AG04450 (cell line): ENCODE results near the gene KLK8. TPM values are rescaled to one million over a fixed set of nuclear protein-coding genes. Genes with fewer than 3 reads are reported as not detected.

Source experiments
- CTCF ChIA-PET: fragments of 300-600, 350-600 bp; formaldehyde crosslinking; extraction: SDS; loops from one replicate; lab custom pipeline; 2022; ENCODE audit warnings: antibody characterized with exemption, inconsistent platforms; lab: Charles Lee
- POLR2A ChIA-PET: fragments of 350-600 bp; formaldehyde crosslinking; extraction: SDS; loops from one replicate; lab custom pipeline; 2021; ENCODE audit warnings: antibody characterized with exemption, inconsistent platforms; lab: Yijun Ruan, JAX
- DNase-seq: peaks from one replicate; pipeline ENCODE4 v3.0.0-alpha.2; 2011; ENCODE audit warnings: low read depth, low spot score
- H3K27ac ChIP-seq: one replicate; pipeline ENCODE4 v1.5.1; 2012; ENCODE audit warnings: low read depth, low read length, control low read depth
- H3K27me3 ChIP-seq: one replicate; pipeline ENCODE4 v1.6.0; 2012; ENCODE audit warnings: low read length; ENCODE audit not compliant: control insufficient read depth, insufficient read depth
- H3K4me3 ChIP-seq: 2 replicates; pipeline ENCODE4 v1.5.1; 2011; ENCODE audit warnings: mild to moderate bottlenecking, low read depth, low read length, control low read depth
- H3K9me3 ChIP-seq: 2 replicates; pipeline ENCODE4 v1.5.1; 2012; ENCODE audit warnings: low read length; ENCODE audit not compliant: control insufficient read depth, insufficient read depth
- polyA plus RNA-seq: library from polyadenylated mRNA; depleted of rRNA; stranded (reverse); fragments of >200 nt; gene quantifications from 2 replicates; pipeline ENCODE4 v1.2.3, GENCODE V29; 2011
- TF ChIP-seq, protein P1 (sequence below): IDR thresholded peaks from 2 replicates; pipeline ENCODE4 v1.5.1; 2011; ENCODE audit warnings: low read depth, low read length, control low read depth, inconsistent platforms

KLK8 gene
- polyA plus RNA-seq, 1 experiment = not detected

DNA sequence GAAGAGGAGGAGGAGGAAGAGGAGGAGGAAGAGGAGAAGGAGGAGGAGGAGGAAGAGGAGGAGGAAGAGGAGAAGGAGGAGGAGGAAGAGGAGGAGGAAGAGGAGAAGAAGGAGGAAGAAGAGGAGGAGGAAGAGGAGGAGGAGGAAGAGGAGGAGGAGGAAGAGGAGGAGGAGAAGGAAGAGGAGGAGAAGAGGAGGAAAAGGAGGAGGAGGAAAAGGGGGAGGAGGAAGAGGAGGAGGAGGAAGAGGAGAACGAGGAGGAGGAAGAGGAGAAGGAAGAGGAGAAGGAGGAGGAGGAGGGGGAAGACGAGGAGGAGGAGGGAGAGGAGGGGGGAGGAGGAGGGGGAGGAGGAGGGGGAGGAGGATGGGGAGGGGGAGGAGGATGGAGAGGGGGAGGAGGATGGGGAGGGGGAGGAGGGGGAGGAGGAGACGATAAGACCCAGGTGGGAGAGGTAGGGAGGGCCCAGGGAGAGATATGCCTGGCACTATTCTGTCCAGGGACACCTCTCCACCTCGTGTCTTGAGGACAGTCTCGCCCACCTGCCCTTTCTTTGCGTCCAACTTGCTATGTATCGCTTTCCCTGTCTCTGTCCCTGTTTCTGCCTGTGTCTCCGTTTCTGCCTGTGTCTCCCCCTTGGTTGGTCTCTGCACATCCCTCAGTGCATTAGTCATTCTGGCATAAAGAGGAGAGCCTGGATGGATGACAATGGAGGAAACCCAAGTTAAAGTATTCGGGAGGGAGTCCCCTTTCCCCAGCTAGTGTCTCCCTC lies 41.5 kb downstream of the KLK8 start:
- CTCF ChIA-PET = no interaction called here
- POLR2A ChIA-PET = no interaction called here
- no peaks in the 10 kb centered on the region for H3K27me3 ChIP-seq
- TF ChIP-seq, protein P1, sequence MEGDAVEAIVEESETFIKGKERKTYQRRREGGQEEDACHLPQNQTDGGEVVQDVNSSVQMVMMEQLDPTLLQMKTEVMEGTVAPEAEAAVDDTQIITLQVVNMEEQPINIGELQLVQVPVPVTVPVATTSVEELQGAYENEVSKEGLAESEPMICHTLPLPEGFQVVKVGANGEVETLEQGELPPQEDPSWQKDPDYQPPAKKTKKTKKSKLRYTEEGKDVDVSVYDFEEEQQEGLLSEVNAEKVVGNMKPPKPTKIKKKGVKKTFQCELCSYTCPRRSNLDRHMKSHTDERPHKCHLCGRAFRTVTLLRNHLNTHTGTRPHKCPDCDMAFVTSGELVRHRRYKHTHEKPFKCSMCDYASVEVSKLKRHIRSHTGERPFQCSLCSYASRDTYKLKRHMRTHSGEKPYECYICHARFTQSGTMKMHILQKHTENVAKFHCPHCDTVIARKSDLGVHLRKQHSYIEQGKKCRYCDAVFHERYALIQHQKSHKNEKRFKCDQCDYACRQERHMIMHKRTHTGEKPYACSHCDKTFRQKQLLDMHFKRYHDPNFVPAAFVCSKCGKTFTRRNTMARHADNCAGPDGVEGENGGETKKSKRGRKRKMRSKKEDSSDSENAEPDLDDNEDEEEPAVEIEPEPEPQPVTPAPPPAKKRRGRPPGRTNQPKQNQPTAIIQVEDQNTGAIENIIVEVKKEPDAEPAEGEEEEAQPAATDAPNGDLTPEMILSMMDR = no peak
- no peak overlapping the region for H3K4me3 ChIP-seq
- no peak overlapping the region for H3K27ac ChIP-seq
- H3K9me3 ChIP-seq = peaks cover 10% of the 10 kb centered on the region
- no peak for DNase-seq

DNA sequence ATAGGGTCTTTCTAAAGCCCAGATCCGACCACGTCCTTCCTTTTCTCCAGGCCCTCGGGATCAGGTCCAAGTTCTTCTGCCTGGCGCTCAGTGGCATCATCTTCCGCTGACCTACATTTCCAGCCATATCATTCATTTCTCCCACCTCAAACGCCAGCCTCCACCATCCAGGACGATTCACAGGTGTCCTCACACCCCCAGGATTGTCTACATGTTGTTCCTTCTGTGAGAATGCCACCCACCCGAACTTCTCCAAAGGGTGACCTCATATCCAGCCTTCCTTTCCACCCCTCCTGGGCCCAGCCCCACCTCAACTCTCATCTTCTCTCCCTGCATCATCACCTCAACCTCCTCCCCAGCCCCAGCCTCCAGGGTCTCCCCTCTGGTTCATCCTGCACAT lies 43.8 kb downstream of the KLK8 start:
- CTCF ChIA-PET = interaction anchor here (1.8 kb wide), 1 partner anchor 35 kb away, joined by 5 read pairs; no protein-coding TSS in a partner anchor
- no peak overlapping the region for H3K27ac ChIP-seq
- no peaks in the 10 kb centered on the region for H3K27me3 ChIP-seq
- H3K4me3 ChIP-seq = no peak overlapping the region
- POLR2A ChIA-PET = no interaction called here
- peaks cover 18% of the 10 kb centered on the region for H3K9me3 ChIP-seq
- TF ChIP-seq, protein P1 = no peak
- DNase-seq = no peak

DNA sequence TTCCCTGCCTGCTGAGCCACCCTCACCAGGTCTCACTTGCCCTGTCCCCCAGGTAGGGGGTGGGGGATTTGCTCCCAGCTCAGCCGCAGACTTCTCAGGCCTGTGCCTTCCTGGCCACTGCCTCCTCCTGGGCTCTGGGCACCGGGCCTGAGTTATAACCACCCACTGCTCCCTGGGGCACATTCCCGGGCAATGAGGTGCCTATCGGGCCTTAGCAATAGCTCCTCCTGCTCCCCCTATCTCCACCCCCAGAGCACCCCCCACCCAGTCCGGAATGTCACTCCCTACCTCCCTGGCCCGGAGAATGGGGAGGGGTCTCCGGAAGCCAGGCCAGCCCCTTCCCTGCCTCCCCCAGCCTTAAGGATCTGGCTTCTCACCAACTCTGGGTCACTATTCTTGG lies 48.5 kb downstream of the KLK8 start, which contains the start of gene KLK5:
KLK5 (minus strand) TSS at position 129 of the 400 bp plus-strand sequence. CDS start 381 bp downstream, outside the sequence.
- ChIA-PET CTCF (no interaction called here), POLR2A (no interaction called here)
- TF ChIP-seq, protein P1 = no peak
- H3K27ac ChIP-seq = no peak within 1 kb of the TSS
- DNase-seq = no peak
- peaks cover 33% of the 10 kb centered on the region for H3K9me3 ChIP-seq
- H3K4me3 ChIP-seq = no peak within 1 kb of the TSS
- H3K27me3 ChIP-seq = no peaks in the 10 kb centered on the region

DNA sequence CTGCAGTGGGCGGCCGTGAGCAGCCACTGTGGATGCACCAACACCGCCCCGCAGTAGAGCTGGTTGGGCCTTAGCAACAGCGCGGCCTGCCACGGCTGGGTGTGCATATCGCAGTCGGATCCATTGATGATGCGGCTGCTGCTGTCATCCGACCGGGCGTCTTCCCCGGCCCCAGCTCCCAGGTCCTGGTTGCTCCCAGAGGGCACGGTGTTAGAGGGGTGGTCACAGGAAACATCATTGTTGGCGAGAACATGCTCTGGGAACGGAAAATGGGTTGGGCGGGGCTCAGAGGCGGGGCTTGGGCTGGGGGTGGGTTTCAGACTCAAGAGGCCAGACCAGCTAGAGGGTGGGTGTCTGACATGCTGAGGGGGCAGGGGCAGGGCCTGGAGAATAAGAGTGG lies 51.5 kb downstream of the KLK8 start:
- ChIA-PET CTCF (no interaction called here), POLR2A (no interaction called here)
- H3K27me3 ChIP-seq = no peaks in the 10 kb centered on the region
- H3K4me3 ChIP-seq = no peak overlapping the region
- H3K9me3 ChIP-seq = peaks cover 29% of the 10 kb centered on the region
- H3K27ac ChIP-seq = no peak overlapping the region
- DNase-seq = no peak
- TF ChIP-seq, protein P1 = no peak

DNA sequence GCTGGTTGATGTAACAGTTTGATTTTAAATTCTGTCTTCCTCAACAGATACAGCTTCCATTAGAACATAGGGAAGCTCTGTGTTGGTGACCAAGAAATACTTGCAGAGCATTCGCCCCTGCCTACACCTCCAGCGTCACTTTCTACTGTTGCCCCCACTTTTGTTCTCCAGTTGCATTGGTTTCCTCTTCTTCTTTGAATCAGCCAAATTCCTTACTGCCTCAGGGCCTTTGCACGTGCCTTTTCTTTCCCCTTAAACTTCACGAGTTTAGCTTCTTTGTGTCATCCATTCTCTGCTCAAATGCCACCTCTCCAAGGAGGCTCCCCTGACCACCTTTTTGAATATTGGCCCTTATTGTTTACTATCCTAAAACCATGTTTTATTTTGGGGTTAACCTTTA lies 54.3 kb downstream of the KLK8 start:
- Histone ChIP-seq H3K9me3 (peaks cover 20% of the 10 kb centered on the region), H3K27ac (no peak overlapping the region), H3K27me3 (no peaks in the 10 kb centered on the region), H3K4me3 (no peak overlapping the region)
- DNase-seq = no peak
- ChIA-PET POLR2A (no interaction called here), CTCF (interaction anchor here (2.3 kb wide), 1 partner anchor 25 kb away, joined by 8 read pairs; no protein-coding TSS in a partner anchor)
- TF ChIP-seq, protein P1 = no peak
